Stimulated activated naive CD4-positive, alpha-beta T cell (primary cell): ENCODE data around the gene EEF1AKMT2.
"Not testable (repeated sequence)": the region's sequence is repeated elsewhere in the genome, so short reads cannot be mapped to it uniquely, and the experiment has no call there.

Source experiments
- DNase-seq, 6 experiments: peaks; one replicate each; lab custom pipeline; 2025; lab: John Stamatoyannopoulos, UW

The EEF1AKMT2 gene

DNA sequence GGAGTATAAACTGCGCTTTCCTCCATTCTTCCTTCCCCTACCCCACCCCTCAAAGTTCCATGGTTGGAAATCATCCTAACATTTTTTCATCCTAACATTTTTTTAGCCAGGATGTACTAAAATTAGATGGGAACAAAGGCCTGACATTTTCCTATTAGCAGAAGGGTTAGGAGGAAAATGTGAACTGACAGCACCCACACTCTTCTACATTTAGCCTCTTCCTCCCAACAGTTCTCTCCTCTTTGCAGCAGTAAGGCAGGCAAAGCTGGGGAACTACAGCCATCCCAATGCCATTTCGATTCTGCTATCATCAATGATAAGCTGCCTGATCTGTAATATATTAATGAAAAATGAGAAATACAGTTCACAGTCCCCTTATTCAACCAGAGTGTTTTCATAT, 36.1 kb downstream of the EEF1AKMT2 start:
- no peak for DNase-seq

DNA sequence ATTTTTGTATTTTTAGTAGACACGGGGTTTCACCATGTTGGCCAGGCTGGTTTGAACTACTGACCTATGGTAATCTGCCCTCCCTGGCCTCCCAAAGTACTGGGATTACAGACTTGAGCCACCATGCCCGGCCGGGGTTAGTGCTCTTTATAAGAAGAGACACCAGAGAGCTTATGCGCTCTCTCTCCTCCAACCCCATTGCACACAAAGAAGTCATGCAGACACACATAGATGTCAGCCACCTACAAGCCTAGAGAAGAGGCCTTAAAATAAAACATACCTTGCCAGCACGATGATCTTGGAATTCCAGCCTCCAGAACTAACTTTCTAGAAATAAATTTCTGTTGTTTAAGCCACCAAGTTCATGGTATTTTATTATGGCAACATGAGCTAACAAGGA, 37.5 kb downstream of the EEF1AKMT2 start:
- DNase-seq, result no peak

DNA sequence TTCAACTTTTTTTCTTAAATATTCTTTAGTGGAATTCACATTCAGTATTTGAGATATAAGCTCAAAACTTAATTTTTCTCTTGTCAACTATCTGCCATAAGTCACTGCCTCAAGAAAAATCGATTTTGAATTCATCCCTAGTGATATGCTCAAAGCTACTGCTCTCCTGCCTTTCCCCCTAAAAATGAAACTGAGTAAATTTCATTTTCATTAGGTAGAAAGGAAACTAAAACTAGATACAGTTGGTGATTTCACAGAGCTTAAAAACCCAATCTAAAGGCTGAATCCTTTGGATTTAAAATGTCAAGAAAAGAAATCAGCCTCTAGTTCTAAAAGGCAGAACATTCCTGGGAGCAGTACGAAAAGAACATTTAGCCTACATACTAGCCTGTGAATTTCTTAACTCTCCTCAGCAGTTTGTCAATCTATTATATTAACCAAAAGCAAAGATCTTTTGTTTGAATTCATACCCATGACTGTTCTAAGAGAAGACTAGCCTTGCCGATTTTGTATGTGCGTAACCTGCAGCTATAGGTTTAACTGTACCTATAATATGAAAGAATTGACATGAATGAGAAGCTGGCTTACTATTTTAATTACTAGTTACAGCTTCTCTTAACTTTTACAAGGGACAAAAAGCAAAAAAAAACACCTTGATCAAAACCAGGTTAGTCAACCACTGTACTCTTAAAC, 42.6 kb downstream of the EEF1AKMT2 start:
- no peak for DNase-seq

GRCh38 chr10:124748166-124748565, 43.5 kb downstream of the EEF1AKMT2 start:
- no peak for DNase-seq

DNA sequence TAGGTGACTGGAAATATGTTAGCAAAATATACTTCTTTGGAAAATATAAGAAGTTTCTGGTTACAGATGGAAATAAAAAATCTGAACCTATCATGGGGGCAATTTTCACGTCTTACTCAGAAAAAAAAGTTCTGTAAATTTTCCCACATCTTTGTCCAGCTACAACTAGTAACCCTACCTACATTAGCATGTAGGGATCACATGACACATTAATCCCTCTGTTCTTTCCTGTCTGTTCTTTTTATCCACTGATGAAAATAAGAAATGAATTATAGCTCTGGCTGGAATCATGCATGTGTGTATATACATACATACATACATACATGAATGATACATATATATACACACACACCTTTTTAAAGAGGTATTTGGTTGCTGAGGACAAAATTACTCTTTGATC, 43.9 kb downstream of the EEF1AKMT2 start:
- no peak for DNase-seq

DNA sequence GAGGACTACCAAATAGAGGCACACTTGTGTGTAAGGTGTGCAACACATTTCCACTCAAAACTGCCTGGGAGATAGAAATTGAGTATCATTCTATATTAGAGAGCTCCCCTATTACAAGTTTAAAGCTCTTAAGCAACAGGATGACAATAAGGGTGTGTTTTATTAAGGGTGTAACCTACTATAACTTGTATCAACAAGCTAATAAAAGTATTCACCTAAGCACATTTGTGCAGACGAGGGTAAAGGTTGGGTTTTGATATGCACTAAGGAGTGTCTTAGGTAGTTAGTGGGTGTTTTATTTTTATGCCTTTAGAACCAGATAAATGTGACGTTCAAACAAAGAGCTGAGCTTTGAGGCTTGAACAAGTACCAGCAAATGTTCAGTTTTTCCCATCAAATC, 44.7 kb downstream of the EEF1AKMT2 start:
- DNase-seq, result no peak

DNA sequence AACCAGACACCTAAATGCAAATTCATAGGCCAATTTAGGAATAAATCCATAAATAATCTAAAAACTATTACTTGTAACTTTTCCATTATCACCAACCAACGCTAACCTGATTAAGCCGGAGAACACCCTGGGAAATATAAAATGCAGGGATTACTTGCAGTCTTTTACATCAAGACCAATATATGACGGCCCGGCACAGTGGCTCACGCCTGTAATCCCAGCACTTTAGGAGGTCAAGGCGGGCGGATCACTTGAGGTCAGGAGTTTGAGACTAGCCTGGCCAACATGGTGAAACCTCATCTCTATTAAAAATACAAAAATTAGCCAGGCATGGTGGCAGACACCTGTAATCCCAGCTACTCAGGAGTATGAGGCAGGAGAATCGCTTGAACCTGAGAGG, 45.2 kb downstream of the EEF1AKMT2 start:
- DNase-seq, result not testable (repeated sequence)

DNA sequence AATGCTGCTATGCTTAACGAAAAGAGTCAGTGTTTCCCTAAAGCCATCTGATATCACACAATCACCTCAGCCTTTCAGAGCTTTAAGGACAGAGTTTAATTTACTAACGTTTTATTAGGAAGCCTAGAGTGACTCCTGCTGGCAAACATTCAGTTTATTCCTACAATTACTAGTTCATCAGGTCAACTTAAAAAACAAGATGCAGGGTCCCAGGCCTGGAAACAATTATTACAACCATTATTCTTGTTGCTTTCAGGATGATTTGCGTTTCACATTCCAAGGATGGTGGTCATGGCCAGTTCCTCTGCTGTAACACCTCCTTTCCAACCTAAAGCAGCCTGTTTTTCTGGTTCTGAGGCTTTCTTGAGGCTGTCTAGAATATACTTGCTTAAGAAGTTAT, 46.0 kb downstream of the EEF1AKMT2 start:
- DNase-seq, result peak in 3 of 6 experiments; percentile 16 to 70 (median 59)

DNA sequence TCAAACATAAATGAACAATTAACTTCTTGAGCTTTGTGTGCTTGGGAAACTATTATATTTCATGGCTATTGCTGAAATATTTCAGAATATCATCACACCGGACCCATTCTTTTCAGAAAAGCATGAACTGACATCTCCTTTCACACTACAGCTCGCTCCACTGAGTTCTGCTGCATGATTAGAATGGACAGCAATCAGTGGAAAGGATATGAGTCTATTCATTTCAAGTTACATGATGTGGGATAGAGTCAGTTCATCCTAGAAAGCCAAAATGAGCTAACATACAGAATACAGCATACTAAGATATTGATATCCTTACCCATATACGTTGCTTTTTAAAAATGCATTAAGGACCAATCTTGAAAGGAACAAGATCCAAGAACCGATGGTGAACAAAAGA, 46.4 kb downstream of the EEF1AKMT2 start:
- peak in 1 of 6 experiments; percentile 64 for DNase-seq

GRCh38 chr10:124744102-124745050, 47.3 kb downstream of the EEF1AKMT2 start, which contains the start of gene FAM53B:
Gene FAM53B, minus strand, starts transcription at chr10:124744378. Its CDS starts 37,665 bp downstream, at chr10:124706713.
- peak; percentile 66 to 83 (median 72) for DNase-seq

- DNase-seq, result peak in 2 of 6 experiments; percentile 32 to 34
Observed at GRCh38 chr10:124743191-124744101, 48.2 kb downstream of the EEF1AKMT2 start.

DNA sequence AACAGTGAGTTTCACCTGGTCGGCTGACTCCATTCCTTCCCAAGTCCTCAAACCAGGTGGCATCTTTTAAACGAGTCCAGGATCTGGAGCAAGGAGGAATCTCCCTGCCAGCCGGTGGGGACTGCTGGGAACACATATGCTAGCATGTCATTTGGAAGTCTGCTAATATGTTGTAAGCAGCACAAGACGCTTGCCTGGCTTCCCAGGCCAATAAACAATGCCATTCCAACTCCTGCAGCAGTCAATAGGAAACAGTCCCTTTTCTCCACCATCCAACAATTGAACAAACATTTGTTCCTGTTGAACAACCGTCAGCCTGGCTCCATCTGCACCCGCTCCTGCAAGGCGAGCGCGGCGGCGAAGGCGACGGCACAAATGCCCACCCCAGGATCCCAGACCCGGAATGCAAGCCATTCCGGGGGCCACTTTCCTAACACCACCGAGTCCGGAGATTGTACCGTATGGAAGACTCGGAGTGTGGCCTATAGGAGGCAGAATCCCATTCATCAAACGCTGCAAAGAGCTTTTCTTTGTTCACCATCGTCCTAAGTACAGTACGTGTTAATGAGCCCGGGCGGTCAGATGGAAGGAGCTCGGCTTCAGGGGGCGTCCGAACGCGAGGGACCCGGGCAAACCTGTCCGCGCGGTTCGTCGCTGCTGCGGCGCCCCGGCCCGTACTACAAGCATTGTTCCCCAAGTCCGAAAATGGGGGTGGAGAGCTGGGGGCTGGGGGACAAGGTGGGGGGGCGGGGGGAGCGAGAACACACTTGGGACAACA, 49.1 kb downstream of the EEF1AKMT2 start:
- DNase-seq, result peak in 1 of 6 experiments; percentile 30

DNA sequence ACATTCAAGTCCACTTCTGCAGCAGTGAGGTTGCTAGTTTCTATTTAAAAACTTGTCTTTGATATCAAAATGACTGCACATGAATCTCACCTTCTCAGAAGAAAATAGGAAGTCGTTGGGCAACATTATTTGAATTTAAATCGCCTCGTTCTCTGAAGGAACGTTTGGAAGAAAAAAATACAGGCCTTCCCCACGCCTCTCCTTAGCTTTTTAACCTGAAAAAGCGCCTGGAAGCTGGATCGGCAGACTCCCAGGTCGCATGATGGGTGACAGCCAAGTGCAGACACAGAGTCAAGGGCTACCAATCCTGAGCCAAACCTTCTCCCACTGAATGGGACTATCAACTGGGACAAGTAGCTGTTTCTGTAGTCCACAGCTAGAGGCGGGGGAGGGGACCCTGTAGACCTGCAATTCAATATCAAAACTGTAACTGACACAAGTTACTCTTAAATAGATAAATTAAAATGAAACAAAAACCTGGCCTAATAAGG, 49.7 kb downstream of the EEF1AKMT2 start:
- DNase-seq, result peak in 3 of 6 experiments; percentile 21 to 41 (median 40)

GRCh38 chr10:124741281-124741921, 50.3 kb downstream of the EEF1AKMT2 start:
- peak; percentile 56 to 80 (median 68) for DNase-seq

GRCh38 chr10:124740369-124741280, 51.1 kb downstream of the EEF1AKMT2 start:
- peak in 1 of 6 experiments; percentile 70 for DNase-seq

- peak in 2 of 6 experiments; percentile 17 to 32 for DNase-seq
Observed at GRCh38 chr10:124739986-124740368, 51.7 kb downstream of the EEF1AKMT2 start.

- DNase-seq, result no peak
Observed at GRCh38 chr10:124739119-124739921, 52.4 kb downstream of the EEF1AKMT2 start.

- no peak for DNase-seq
Observed at GRCh38 chr10:124738441-124738840, 53.2 kb downstream of the EEF1AKMT2 start.
